Measurements from ENCODE around the gene NUDT3.
A peak's percentile ranks its signal among the peaks of the same experiment; 100 is the strongest.

NUDT3 gene

GRCh38 chr6:34393966-34394305 is 1.5 kb upstream of the NUDT3 start:
- Histone ChIP-seq H3K4me3 (ENCODE audit: low read depth in 1 of 5, low read length in 5 of 5) (no peak overlapping the region), H3K36me3 (ENCODE audit: control insufficient read depth in 5 of 5, insufficient read depth in 5 of 5, low read length in 5 of 5) (no peaks in the 10 kb centered on the region), H3K9ac (ENCODE audit: low read length in 5 of 5) (no peak overlapping the region), H3K4me1 (ENCODE audit: control insufficient read depth in 5 of 5, insufficient read depth in 5 of 5, low read length in 5 of 5) (peaks cover 0 to 25% (median 24%) of the 10 kb centered on the region in 5 donors), H3K27me3 (ENCODE audit: control insufficient read depth in 5 of 5, insufficient read depth in 4 of 5, low read length in 5 of 5) (no peaks in the 10 kb centered on the region), H3K9me3 (ENCODE audit: control insufficient read depth in 5 of 5, low read length in 5 of 5) (peaks cover 0 to 3% (median 0%) of the 10 kb centered on the region in 5 donors), H3K27ac (ENCODE audit: low read depth, low read length) (no peak overlapping the region)

DNA sequence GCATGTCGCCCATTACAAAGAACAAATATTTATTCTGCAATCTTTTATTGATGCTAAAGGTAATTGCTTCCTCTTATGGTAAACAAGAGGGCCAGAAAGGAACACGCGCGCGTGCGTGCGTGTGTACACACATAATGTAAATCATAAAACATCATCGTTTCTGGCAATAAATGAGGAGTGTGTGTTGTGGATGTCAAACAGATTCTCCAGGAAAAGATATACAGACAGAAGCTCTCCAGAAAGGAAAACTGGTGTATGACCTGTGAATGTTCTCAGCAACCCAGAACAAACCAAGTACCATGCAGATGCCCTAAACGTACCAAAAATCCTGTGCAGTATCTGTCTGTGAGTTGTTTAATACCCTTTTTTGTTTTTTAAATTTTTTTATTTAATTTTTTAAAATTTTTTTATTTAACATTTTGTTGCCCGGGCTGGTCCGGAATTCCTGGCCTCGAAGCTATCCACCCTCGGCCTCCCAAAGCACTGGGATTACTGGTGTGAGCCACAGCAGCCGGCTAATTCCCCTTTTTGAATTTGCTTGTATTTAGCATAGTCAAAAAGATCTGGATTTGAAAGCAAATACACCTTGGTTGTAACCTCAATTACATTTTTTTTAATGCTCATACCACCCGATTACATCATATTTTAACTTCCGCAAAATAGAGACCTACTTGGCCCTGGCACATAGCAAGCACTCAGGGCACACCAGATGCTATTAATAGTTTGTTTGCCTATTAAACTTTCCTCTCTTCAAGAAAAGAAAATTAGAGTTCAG is 909 bp upstream of the NUDT3 start:
- no peaks in the 10 kb centered on the region for H3K27me3 ChIP-seq (ENCODE audit: control insufficient read depth in 5 of 5, insufficient read depth in 4 of 5, low read length in 5 of 5)
- H3K9me3 ChIP-seq (ENCODE audit: control insufficient read depth in 5 of 5, low read length in 5 of 5): peaks cover 0 to 3% (median 0%) of the 10 kb centered on the region in 5 donors
- peaks cover 0 to 30% (median 27%) of the 10 kb centered on the region in 5 donors for H3K4me1 ChIP-seq (ENCODE audit: control insufficient read depth in 5 of 5, insufficient read depth in 5 of 5, low read length in 5 of 5)
- H3K4me3 ChIP-seq (ENCODE audit: low read depth in 1 of 5, low read length in 5 of 5): peak overlapping the region; percentile 72 to 87 (median 80)
- H3K36me3 ChIP-seq (ENCODE audit: control insufficient read depth in 5 of 5, insufficient read depth in 5 of 5, low read length in 5 of 5): no peaks in the 10 kb centered on the region
- peak overlapping the region in 4 of 5 donors; percentile 22 to 60 (median 30) for H3K9ac ChIP-seq (ENCODE audit: low read length in 5 of 5)
- H3K27ac ChIP-seq (ENCODE audit: low read depth, low read length): peak overlapping the region; percentile 60

GRCh38 chr6:34391786-34392496 is 528 bp downstream of the NUDT3 start:
- H3K9me3 ChIP-seq (ENCODE audit: control insufficient read depth in 5 of 5, low read length in 5 of 5): peaks cover 0 to 3% (median 0%) of the 10 kb centered on the region in 5 donors
- H3K9ac ChIP-seq (ENCODE audit: low read length in 5 of 5): peak overlapping the region in 4 of 5 donors; percentile 70 to 86 (median 82)
- peak overlapping the region; percentile 49 to 87 (median 80) for H3K4me3 ChIP-seq (ENCODE audit: low read depth in 1 of 5, low read length in 5 of 5)
- H3K4me1 ChIP-seq (ENCODE audit: control insufficient read depth in 5 of 5, insufficient read depth in 5 of 5, low read length in 5 of 5): peaks cover 0 to 36% (median 34%) of the 10 kb centered on the region in 5 donors
- H3K36me3 ChIP-seq (ENCODE audit: control insufficient read depth in 5 of 5, insufficient read depth in 5 of 5, low read length in 5 of 5): no peaks in the 10 kb centered on the region
- H3K27me3 ChIP-seq (ENCODE audit: control insufficient read depth in 5 of 5, insufficient read depth in 4 of 5, low read length in 5 of 5): no peaks in the 10 kb centered on the region
- peak overlapping the region; percentile 91 for H3K27ac ChIP-seq (ENCODE audit: low read depth, low read length)

- Histone ChIP-seq H3K4me3 (ENCODE audit: low read depth in 1 of 5, low read length in 5 of 5) (peak overlapping the region; percentile 49 to 87 (median 80)), H3K4me1 (ENCODE audit: control insufficient read depth in 5 of 5, insufficient read depth in 5 of 5, low read length in 5 of 5) (peaks cover 0 to 38% (median 34%) of the 10 kb centered on the region in 5 donors), H3K36me3 (ENCODE audit: control insufficient read depth in 5 of 5, insufficient read depth in 5 of 5, low read length in 5 of 5) (no peaks in the 10 kb centered on the region), H3K27ac (ENCODE audit: low read depth, low read length) (peak overlapping the region; percentile 91), H3K27me3 (ENCODE audit: control insufficient read depth in 5 of 5, insufficient read depth in 4 of 5, low read length in 5 of 5) (no peaks in the 10 kb centered on the region), H3K9me3 (ENCODE audit: control insufficient read depth in 5 of 5, low read length in 5 of 5) (peaks cover 0 to under 1% (median 0%) of the 10 kb centered on the region in 5 donors), H3K9ac (ENCODE audit: low read length in 5 of 5) (peak overlapping the region; percentile 59 to 86 (median 82))
Measured at GRCh38 chr6:34391473-34391785, 1.0 kb downstream of the NUDT3 start.

DNA sequence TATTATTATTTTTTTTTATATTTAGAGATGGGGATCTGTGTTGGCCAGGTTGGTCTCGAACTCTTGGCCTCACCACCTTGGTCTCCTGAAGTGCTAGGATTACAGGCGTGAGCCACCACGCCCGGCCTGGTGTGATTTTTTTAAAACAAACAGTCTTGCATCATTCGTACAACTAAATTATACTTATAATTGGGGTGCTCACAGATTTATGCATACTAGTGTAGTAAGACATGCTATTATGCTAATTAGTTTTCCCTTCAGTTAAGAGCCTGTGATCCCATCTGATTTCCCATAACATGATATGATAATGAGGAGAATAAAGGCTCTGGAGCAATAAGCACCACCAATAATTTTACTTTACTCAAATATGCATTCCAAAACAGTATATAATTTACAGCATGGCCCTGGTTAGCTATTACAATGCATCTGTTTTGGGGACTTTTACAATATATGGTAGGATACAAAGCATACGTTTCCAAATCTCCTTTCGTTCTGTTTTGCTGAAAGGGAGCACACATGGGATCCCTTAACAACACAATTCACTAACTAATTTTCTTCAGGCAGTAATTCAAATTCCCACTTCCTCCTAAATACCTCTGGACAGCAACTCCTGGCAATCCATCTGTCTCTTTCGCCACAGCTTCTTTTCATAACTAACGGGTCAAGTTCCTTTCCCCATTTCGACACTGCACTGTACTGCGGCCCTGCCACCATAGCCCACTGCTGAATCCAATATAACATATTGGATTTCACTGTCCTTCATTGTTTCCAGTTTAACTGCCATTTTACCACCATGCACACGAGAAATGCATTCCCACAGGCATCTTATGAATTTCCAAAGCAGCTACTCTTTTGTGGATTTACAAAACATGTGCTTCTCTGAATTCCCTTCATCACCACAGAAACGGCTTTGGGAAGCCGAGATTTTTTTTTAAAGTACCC is 1.7 kb downstream of the NUDT3 start:
- Histone ChIP-seq H3K4me3 (ENCODE audit: low read depth in 1 of 5, low read length in 5 of 5) (peak overlapping the region; percentile 49 to 87 (median 80)), H3K27me3 (ENCODE audit: control insufficient read depth in 5 of 5, insufficient read depth in 4 of 5, low read length in 5 of 5) (no peaks in the 10 kb centered on the region), H3K9ac (ENCODE audit: low read length in 5 of 5) (peak overlapping the region; percentile 59 to 86 (median 82)), H3K9me3 (ENCODE audit: control insufficient read depth in 5 of 5, low read length in 5 of 5) (no peaks in the 10 kb centered on the region), H3K27ac (ENCODE audit: low read depth, low read length) (peak overlapping the region; percentile 91), H3K36me3 (ENCODE audit: control insufficient read depth in 5 of 5, insufficient read depth in 5 of 5, low read length in 5 of 5) (no peaks in the 10 kb centered on the region), H3K4me1 (ENCODE audit: control insufficient read depth in 5 of 5, insufficient read depth in 5 of 5, low read length in 5 of 5) (peaks cover 0 to 38% (median 34%) of the 10 kb centered on the region in 5 donors)

DNA sequence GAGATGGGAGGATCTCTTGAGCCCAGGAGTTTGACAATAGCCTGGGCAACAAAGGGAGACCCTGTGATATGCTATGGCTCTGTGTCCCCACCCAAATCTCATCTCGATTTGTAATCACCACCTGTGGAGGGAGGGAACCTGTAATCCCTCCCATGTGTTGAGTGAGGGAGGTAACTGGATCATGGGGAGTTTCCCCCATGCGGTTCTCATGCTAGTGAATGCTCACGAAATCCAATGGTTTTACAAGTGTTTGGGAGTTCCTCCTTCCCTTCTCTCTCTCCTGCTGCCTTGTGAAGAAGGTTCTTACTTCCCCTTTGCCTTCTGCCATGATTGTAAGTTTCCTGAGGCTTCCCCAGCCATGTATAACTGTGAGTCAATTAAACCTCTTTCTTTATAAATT is 3.4 kb downstream of the NUDT3 start:
- no peak overlapping the region for H3K9ac ChIP-seq (ENCODE audit: low read length in 5 of 5)
- no peaks in the 10 kb centered on the region for H3K27me3 ChIP-seq (ENCODE audit: control insufficient read depth in 5 of 5, insufficient read depth in 4 of 5, low read length in 5 of 5)
- H3K9me3 ChIP-seq (ENCODE audit: control insufficient read depth in 5 of 5, low read length in 5 of 5): no peaks in the 10 kb centered on the region
- H3K36me3 ChIP-seq (ENCODE audit: control insufficient read depth in 5 of 5, insufficient read depth in 5 of 5, low read length in 5 of 5): no peaks in the 10 kb centered on the region
- no peak overlapping the region for H3K4me3 ChIP-seq (ENCODE audit: low read depth in 1 of 5, low read length in 5 of 5)
- H3K27ac ChIP-seq (ENCODE audit: low read depth, low read length): no peak overlapping the region
- peaks cover 5 to 47% (median 38%) of the 10 kb centered on the region in 5 donors for H3K4me1 ChIP-seq (ENCODE audit: control insufficient read depth in 5 of 5, insufficient read depth in 5 of 5, low read length in 5 of 5)

DNA sequence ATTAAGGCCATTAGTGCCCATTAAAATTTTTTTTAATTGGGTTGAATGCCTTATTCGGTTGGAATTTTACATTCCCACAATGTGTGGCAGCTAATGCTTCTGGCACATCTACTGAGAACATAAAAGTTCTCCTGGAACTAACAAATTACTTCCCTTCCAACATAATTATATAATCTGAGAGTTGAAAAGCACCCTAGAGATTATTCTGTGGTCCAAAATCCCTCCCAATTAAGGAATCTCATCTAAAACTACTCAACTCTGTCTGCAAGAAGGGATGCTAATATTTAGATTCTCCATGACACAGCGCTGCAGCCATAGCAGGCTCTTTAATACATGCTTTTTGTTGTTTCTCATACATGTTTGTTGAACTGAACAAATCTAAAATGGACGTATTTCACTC is 4.0 kb downstream of the NUDT3 start:
- no peaks in the 10 kb centered on the region for H3K36me3 ChIP-seq (ENCODE audit: control insufficient read depth in 5 of 5, insufficient read depth in 5 of 5, low read length in 5 of 5)

GRCh38 chr6:34386316-34387137 is 5.9 kb downstream of the NUDT3 start:
- no peaks in the 10 kb centered on the region for H3K27me3 ChIP-seq (ENCODE audit: control insufficient read depth in 5 of 5, insufficient read depth in 4 of 5, low read length in 5 of 5)
- peaks cover 6 to 45% (median 36%) of the 10 kb centered on the region in 5 donors for H3K4me1 ChIP-seq (ENCODE audit: control insufficient read depth in 5 of 5, insufficient read depth in 5 of 5, low read length in 5 of 5)
- no peak overlapping the region for H3K27ac ChIP-seq (ENCODE audit: low read depth, low read length)
- no peak overlapping the region for H3K9ac ChIP-seq (ENCODE audit: low read length in 5 of 5)
- H3K36me3 ChIP-seq (ENCODE audit: control insufficient read depth in 5 of 5, insufficient read depth in 5 of 5, low read length in 5 of 5): no peaks in the 10 kb centered on the region
- no peak overlapping the region for H3K4me3 ChIP-seq (ENCODE audit: low read depth in 1 of 5, low read length in 5 of 5)
- H3K9me3 ChIP-seq (ENCODE audit: control insufficient read depth in 5 of 5, low read length in 5 of 5): no peaks in the 10 kb centered on the region

More for the DNA sequence above, 4.0 kb downstream of the NUDT3 start:
- Histone ChIP-seq H3K27me3 (ENCODE audit: control insufficient read depth in 5 of 5, insufficient read depth in 4 of 5, low read length in 5 of 5) (no peaks in the 10 kb centered on the region), H3K9ac (ENCODE audit: low read length in 5 of 5) (no peak overlapping the region), H3K27ac (ENCODE audit: low read depth, low read length) (no peak overlapping the region), H3K4me1 (ENCODE audit: control insufficient read depth in 5 of 5, insufficient read depth in 5 of 5, low read length in 5 of 5) (peaks cover 6 to 51% (median 43%) of the 10 kb centered on the region in 5 donors), H3K9me3 (ENCODE audit: control insufficient read depth in 5 of 5, low read length in 5 of 5) (no peaks in the 10 kb centered on the region), H3K4me3 (ENCODE audit: low read depth in 1 of 5, low read length in 5 of 5) (no peak overlapping the region)

GRCh38 chr6:34385793-34386195 is 6.7 kb downstream of the NUDT3 start:
- H3K27ac ChIP-seq (ENCODE audit: low read depth, low read length): no peak overlapping the region
- no peak overlapping the region for H3K9ac ChIP-seq (ENCODE audit: low read length in 5 of 5)
- H3K27me3 ChIP-seq (ENCODE audit: control insufficient read depth in 5 of 5, insufficient read depth in 4 of 5, low read length in 5 of 5): no peaks in the 10 kb centered on the region
- no peaks in the 10 kb centered on the region for H3K9me3 ChIP-seq (ENCODE audit: control insufficient read depth in 5 of 5, low read length in 5 of 5)
- H3K36me3 ChIP-seq (ENCODE audit: control insufficient read depth in 5 of 5, insufficient read depth in 5 of 5, low read length in 5 of 5): no peaks in the 10 kb centered on the region
- H3K4me3 ChIP-seq (ENCODE audit: low read depth in 1 of 5, low read length in 5 of 5): no peak overlapping the region
- H3K4me1 ChIP-seq (ENCODE audit: control insufficient read depth in 5 of 5, insufficient read depth in 5 of 5, low read length in 5 of 5): peaks cover 6 to 38% (median 28%) of the 10 kb centered on the region in 5 donors
